ENCODE results near the gene SNX9.
A peak's percentile ranks its signal among the peaks of the same experiment; 100 is the strongest.
"Not testable (repeated sequence)": the region's sequence is repeated elsewhere in the genome, so short reads cannot be mapped to it uniquely, and the experiment has no call there.

SNX9 gene

GRCh38 chr6:157944983-157945931 lies 122.2 kb downstream of the SNX9 start:
- Histone ChIP-seq H3K9me3 (ENCODE audit: control insufficient read depth, low read length) (no peaks in the 10 kb centered on the region), H3K9ac (ENCODE audit: low read length) (no peak overlapping the region), H3K27me3 (ENCODE audit: control insufficient read depth, insufficient read depth, low read length) (no peaks in the 10 kb centered on the region), H3K36me3 (ENCODE audit: control insufficient read depth, insufficient read depth, low read length) (peaks cover 12% of the 10 kb centered on the region), H3K4me3 (ENCODE audit: low read length) (no peak overlapping the region), H3K4me1 (ENCODE audit: control insufficient read depth, insufficient read depth, low read length) (no peaks in the 10 kb centered on the region)

GRCh38 chr6:157946053-157946617 lies 123.1 kb downstream of the SNX9 start:
- Histone ChIP-seq H3K4me3 (ENCODE audit: low read length) (no peak overlapping the region), H3K36me3 (ENCODE audit: control insufficient read depth, insufficient read depth, low read length) (peaks cover 5% of the 10 kb centered on the region), H3K9me3 (ENCODE audit: control insufficient read depth, low read length) (no peaks in the 10 kb centered on the region), H3K27me3 (ENCODE audit: control insufficient read depth, insufficient read depth, low read length) (no peaks in the 10 kb centered on the region), H3K4me1 (ENCODE audit: control insufficient read depth, insufficient read depth, low read length) (no peaks in the 10 kb centered on the region), H3K9ac (ENCODE audit: low read length) (no peak overlapping the region)

DNA sequence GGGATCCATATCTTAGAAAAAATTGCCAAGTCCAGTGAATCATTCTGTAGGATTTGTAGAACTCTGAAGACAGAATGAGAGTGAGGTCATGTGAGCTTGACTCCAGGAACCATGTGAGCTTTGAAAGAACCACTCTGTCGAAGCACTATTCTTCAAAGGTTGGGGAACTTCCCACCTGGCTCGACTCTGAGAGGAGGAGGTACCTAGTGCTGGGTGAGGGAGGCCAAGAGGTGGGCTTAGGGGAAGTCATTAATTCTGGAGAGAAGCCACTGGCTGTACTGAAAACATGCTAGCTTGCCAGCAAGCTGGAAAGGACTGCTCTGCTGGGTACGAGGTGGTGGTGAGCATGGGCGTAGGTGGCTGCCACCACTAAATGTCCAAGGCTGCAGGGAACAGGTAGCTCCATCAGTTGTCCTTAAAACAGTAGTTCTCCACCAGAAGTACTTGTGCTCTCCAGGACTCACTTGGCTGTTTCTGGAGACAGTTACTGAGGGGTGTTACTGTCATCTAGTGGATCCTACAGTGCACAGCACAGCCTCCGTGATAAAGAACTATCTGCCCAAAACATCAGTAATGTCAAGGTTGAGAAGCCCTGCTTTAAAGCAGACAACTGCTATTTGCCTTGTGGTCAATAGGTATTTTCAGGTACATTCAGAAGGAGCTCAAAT lies 124.0 kb downstream of the SNX9 start:
- Histone ChIP-seq H3K27me3 (ENCODE audit: control insufficient read depth, insufficient read depth, low read length) (no peaks in the 10 kb centered on the region), H3K9me3 (ENCODE audit: control insufficient read depth, low read length) (no peaks in the 10 kb centered on the region), H3K9ac (ENCODE audit: low read length) (no peak overlapping the region), H3K36me3 (ENCODE audit: control insufficient read depth, insufficient read depth, low read length) (peaks cover 4% of the 10 kb centered on the region), H3K4me3 (ENCODE audit: low read length) (no peak overlapping the region), H3K4me1 (ENCODE audit: control insufficient read depth, insufficient read depth, low read length) (peaks cover 7% of the 10 kb centered on the region)

DNA sequence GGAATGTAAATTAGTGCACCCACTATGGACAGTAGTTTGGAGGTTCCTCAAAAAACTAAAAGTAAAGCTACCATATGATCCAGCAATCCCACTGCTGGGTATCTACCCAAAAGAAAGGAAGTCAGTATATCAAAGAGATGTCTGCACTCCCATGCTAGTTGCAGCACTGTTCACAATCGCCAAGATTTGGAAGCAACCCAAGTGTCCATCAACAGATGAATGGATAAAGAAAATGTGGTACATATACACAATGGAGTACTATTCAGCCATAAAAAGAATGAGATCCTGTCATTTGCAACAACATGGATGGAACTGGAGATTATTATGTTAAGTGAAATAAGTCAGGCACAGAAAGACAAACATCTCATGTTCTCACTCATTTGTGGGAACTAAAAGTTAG lies 127.9 kb downstream of the SNX9 start:
- not testable (repeated sequence) for H3K9me3 ChIP-seq (ENCODE audit: control insufficient read depth, low read length); H3K4me3 ChIP-seq (ENCODE audit: low read length); H3K27me3 ChIP-seq (ENCODE audit: control insufficient read depth, insufficient read depth, low read length); H3K36me3 ChIP-seq (ENCODE audit: control insufficient read depth, insufficient read depth, low read length); H3K9ac ChIP-seq (ENCODE audit: low read length)
- H3K4me1 ChIP-seq (ENCODE audit: control insufficient read depth, insufficient read depth, low read length), result peaks cover 35% of the 10 kb centered on the region

DNA sequence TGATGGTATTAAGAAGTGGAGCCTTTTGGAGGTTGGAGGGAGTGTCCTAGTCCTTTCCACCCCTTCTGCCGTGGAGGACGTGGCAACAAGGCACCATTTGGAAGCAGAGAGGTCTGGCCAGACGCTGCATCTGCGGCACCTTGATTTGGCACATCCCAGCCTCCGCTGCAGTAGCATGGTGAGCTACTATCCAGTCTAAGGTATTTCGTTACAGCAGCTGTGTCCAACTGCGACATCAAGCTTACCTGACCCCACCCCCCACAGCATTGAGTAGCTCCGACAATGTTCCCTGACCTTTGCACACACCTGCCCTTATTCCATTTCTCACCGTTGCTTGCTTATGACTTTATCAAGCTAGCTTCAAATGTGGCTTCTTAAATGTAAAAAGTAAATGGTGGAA lies 128.8 kb downstream of the SNX9 start:
- H3K27me3 ChIP-seq (ENCODE audit: control insufficient read depth, insufficient read depth, low read length), result no peaks in the 10 kb centered on the region
- H3K4me3 ChIP-seq (ENCODE audit: low read length), result no peak overlapping the region
- no peaks in the 10 kb centered on the region for H3K36me3 ChIP-seq (ENCODE audit: control insufficient read depth, insufficient read depth, low read length)
- no peaks in the 10 kb centered on the region for H3K9me3 ChIP-seq (ENCODE audit: control insufficient read depth, low read length)
- no peak overlapping the region for H3K9ac ChIP-seq (ENCODE audit: low read length)
- H3K4me1 ChIP-seq (ENCODE audit: control insufficient read depth, insufficient read depth, low read length), result peaks cover 35% of the 10 kb centered on the region

DNA sequence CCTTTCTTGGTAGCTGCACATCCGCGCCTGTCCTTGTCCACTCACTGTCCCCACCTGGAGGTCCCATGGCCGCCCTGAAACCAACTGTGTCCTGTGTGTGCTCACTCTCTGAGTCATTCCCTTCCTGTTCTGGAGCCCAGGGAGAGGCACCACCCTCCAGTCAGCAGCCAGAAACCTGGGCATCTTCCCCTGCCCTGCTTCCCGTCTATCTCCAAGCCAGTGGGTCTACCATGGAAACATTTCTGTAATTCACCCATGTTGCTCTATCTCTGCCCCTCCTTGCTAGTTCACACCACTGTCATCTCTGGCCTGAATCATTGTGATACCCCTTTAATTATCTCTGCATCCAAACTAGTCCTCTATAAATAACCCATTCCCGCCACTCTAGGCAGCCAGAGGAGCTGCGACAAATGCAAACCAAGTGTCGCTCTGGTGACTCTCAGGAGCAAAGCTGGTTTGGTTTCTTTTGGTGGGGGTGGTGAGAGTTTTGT lies 129.9 kb downstream of the SNX9 start:
- no peaks in the 10 kb centered on the region for H3K9me3 ChIP-seq (ENCODE audit: control insufficient read depth, low read length)
- H3K4me1 ChIP-seq (ENCODE audit: control insufficient read depth, insufficient read depth, low read length), result peaks cover 35% of the 10 kb centered on the region
- H3K4me3 ChIP-seq (ENCODE audit: low read length), result no peak overlapping the region
- H3K27me3 ChIP-seq (ENCODE audit: control insufficient read depth, insufficient read depth, low read length), result no peaks in the 10 kb centered on the region
- peak overlapping the region; percentile 60 for H3K9ac ChIP-seq (ENCODE audit: low read length)
- no peaks in the 10 kb centered on the region for H3K36me3 ChIP-seq (ENCODE audit: control insufficient read depth, insufficient read depth, low read length)

DNA sequence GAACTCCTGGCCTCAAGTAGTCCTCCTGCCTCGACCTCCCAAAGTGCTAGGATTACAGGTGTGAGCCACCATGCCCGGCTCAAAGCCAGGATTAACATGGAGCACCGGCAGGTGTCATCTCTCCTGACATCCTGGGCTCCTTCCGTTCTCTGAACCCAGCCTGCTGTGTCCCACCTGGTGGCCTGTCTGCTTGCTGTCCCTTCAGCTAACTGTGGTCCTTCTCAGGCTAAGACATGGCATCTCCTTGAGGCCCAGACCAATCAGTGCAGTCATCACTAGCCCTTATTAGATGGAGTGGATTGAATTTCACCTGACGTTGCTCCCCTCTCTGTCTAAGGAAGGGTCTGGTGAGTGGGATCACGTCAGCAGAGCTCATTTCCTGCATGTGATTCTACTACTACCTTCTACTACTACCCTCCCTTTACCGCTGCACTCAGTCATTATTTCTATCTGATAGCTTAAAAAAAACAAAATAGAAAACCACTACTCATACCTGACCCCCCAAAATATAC lies 130.6 kb downstream of the SNX9 start:
- Histone ChIP-seq H3K9ac (ENCODE audit: low read length) (peak overlapping the region; percentile 60), H3K27me3 (ENCODE audit: control insufficient read depth, insufficient read depth, low read length) (no peaks in the 10 kb centered on the region), H3K9me3 (ENCODE audit: control insufficient read depth, low read length) (no peaks in the 10 kb centered on the region), H3K4me3 (ENCODE audit: low read length) (no peak overlapping the region), H3K4me1 (ENCODE audit: control insufficient read depth, insufficient read depth, low read length) (peaks cover 35% of the 10 kb centered on the region), H3K36me3 (ENCODE audit: control insufficient read depth, insufficient read depth, low read length) (no peaks in the 10 kb centered on the region)

DNA sequence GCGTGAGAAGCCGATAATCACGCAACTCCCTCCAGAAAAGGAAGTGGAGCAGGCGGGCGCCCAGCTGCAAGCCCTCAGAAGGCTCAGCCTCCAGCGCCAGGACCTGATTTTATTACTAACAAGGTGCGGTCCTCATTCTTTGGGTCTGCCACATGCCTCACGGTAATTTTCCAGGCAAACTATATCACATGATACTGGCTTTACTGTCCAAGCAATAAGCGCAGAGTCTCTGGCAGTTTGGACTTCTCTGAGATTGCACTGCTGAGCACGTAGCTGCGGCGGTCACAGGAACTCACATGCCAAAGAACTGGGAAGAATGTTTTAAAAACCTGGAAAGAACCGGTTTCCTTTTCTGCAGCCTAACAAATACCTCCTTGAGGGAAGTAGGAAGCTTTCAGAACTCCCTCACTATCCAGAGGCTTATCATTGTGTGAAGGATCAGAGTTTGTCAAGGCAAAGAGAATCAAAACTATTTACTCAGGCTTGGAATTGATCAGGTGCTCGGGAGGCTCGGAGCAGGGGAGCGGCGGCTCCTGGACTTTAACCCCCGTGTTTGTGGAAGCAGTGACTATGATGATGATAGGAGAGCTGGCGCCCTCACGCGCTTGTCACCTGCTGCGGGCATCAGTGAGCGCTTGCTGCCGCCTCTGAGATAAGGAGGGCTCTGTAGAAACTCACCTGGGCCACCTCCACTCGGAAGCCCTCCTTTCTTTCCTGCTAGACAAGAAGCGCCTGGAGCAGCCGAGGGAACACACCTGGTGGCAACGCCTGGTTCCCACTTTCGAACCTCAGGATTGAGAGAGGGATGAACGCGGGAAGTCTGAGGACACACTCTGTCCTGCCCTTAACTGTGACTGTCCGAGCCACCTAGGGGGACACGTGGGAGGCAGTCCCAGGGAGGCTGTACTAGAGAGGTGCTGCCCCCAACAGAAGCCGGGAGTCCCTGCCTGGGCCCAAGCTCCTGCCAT lies 131.4 kb downstream of the SNX9 start:
- Histone ChIP-seq H3K9ac (ENCODE audit: low read length) (peak overlapping the region; percentile 60), H3K4me3 (ENCODE audit: low read length) (no peak overlapping the region), H3K4me1 (ENCODE audit: control insufficient read depth, insufficient read depth, low read length) (peaks cover 35% of the 10 kb centered on the region), H3K27me3 (ENCODE audit: control insufficient read depth, insufficient read depth, low read length) (no peaks in the 10 kb centered on the region), H3K9me3 (ENCODE audit: control insufficient read depth, low read length) (no peaks in the 10 kb centered on the region), H3K36me3 (ENCODE audit: control insufficient read depth, insufficient read depth, low read length) (no peaks in the 10 kb centered on the region)

- no peak overlapping the region for H3K9ac ChIP-seq (ENCODE audit: low read length)
- H3K9me3 ChIP-seq (ENCODE audit: control insufficient read depth, low read length), result no peaks in the 10 kb centered on the region
- peaks cover 35% of the 10 kb centered on the region for H3K4me1 ChIP-seq (ENCODE audit: control insufficient read depth, insufficient read depth, low read length)
Observed at GRCh38 chr6:157955675-157956074, 132.6 kb downstream of the SNX9 start.

DNA sequence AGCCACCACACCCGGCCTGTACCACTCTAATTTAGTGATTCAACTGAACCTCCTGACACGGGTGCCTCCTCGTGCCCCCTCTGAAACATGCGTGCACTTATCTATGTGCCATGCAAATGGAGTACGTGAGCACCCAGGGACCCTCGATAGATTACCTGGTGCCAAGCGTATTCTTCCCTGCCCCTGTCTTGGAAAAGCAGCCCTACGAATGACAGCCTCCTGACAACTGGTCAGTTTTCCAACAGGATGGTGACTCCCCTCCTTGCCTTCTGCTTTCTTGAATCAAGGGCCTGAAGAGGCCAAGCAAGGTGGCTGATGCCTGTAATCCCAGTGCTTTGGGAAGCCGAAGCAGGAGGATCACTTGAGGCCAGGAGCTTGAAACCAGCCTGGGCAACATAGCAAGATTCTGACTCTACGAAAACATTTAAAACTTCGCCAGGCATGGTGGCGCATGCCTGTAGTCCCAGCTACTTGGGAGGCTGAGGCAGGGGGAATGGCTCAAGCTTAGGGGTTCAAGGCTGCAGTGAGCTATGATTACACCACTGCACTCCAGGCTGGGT lies 133.2 kb downstream of the SNX9 start:
- Histone ChIP-seq H3K27me3 (ENCODE audit: control insufficient read depth, insufficient read depth, low read length) (no peaks in the 10 kb centered on the region), H3K9ac (ENCODE audit: low read length) (no peak overlapping the region), H3K36me3 (ENCODE audit: control insufficient read depth, insufficient read depth, low read length) (no peaks in the 10 kb centered on the region), H3K4me1 (ENCODE audit: control insufficient read depth, insufficient read depth, low read length) (peaks cover 35% of the 10 kb centered on the region), H3K4me3 (ENCODE audit: low read length) (no peak overlapping the region), H3K9me3 (ENCODE audit: control insufficient read depth, low read length) (no peaks in the 10 kb centered on the region)

More at GRCh38 chr6:157955675-157956074, 132.6 kb downstream of the SNX9 start:
- Histone ChIP-seq H3K4me3 (ENCODE audit: low read length) (no peak overlapping the region), H3K36me3 (ENCODE audit: control insufficient read depth, insufficient read depth, low read length) (no peaks in the 10 kb centered on the region), H3K27me3 (ENCODE audit: control insufficient read depth, insufficient read depth, low read length) (no peaks in the 10 kb centered on the region)
